Astrocyte (in vitro differentiated cells and primary cell): Measurements from ENCODE around the gene DMWD.

ENCODE experiments used
- CTCF ChIP-seq: IDR thresholded peaks from 2 replicates; pipeline ENCODE4 v1.5.1; 2011; ENCODE audit warnings: low read depth, mild to moderate bottlenecking, inconsistent platforms, low read length, moderate library complexity; ENCODE audit not compliant: insufficient read depth
- EZH2 ChIP-seq: IDR thresholded peaks from 2 replicates; pipeline ENCODE4 v1.6.1; 2012; ENCODE audit warnings: mild to moderate bottlenecking, low read length, inconsistent platforms; ENCODE audit not compliant: insufficient read depth

GRCh38 chr19:45794627-45795026, 2.0 kb upstream of the DMWD start:
- no peak for TF ChIP-seq CTCF
- no peak for TF ChIP-seq EZH2
